HG02763 (cell line): ENCODE measurements around the gene RAB40B.

Experiments used
- ATAC-seq: cut with Tn5 transposase; IDR thresholded peaks from one replicate; pipeline ENCODE4 v1.9.1; 2021; ENCODE audit warnings: mild to moderate bottlenecking, moderate library complexity; ENCODE audit not compliant: unreplicated experiment

Gene RAB40B

GRCh38 chr17:82692268-82692667 lies 6.2 kb downstream of the RAB40B start:
- no peak for ATAC-seq

GRCh38 chr17:82691714-82692113 lies 6.8 kb downstream of the RAB40B start:
- no peak for ATAC-seq

- ATAC-seq: no peak
Observed at GRCh38 chr17:82690786-82691489, 7.6 kb downstream of the RAB40B start.

- ATAC-seq: no peak
Observed at GRCh38 chr17:82689077-82689476, 9.4 kb downstream of the RAB40B start.

- ATAC-seq: no peak
Observed at GRCh38 chr17:82687871-82688270, 10.6 kb downstream of the RAB40B start.

- no peak for ATAC-seq
Observed at GRCh38 chr17:82687375-82687861, 11.1 kb downstream of the RAB40B start.

GRCh38 chr17:82686366-82687324 lies 11.9 kb downstream of the RAB40B start:
- no peak for ATAC-seq

GRCh38 chr17:82685291-82685690 lies 13.2 kb downstream of the RAB40B start:
- no peak for ATAC-seq

GRCh38 chr17:82684228-82684841 lies 14.2 kb downstream of the RAB40B start:
- ATAC-seq: peak; percentile 60

GRCh38 chr17:82683534-82683933 lies 15.0 kb downstream of the RAB40B start:
- ATAC-seq: no peak

- ATAC-seq: no peak
Observed at GRCh38 chr17:82681547-82681946, 17.0 kb downstream of the RAB40B start.

- ATAC-seq: no peak
Observed at GRCh38 chr17:82679586-82680465, 18.7 kb downstream of the RAB40B start.

- ATAC-seq: no peak
Observed at GRCh38 chr17:82678265-82678891, 20.1 kb downstream of the RAB40B start.

GRCh38 chr17:82677353-82677925 lies 21.1 kb downstream of the RAB40B start:
- no peak for ATAC-seq

- no peak for ATAC-seq
Observed at GRCh38 chr17:82675476-82676245, 22.8 kb downstream of the RAB40B start.

GRCh38 chr17:82674656-82675475 lies 23.6 kb downstream of the RAB40B start:
- no peak for ATAC-seq

GRCh38 chr17:82670661-82671450 lies 27.6 kb downstream of the RAB40B start:
- ATAC-seq: no peak
